Left lobe of liver (tissue), 2 donors: ENCODE data around the gene HS3ST3B1. TPM values are rescaled to one million over a fixed set of nuclear protein-coding genes. Genes with fewer than 3 reads are reported as not detected.

Experiments used
- ATAC-seq: fragments of 200-7000 bp; cut with Tn5 transposase; one replicate; pipeline ENCODE4 v1.9.1; 2020; ENCODE audit warnings: mild to moderate bottlenecking, moderate library complexity
- DNase-seq: peaks from one replicate; pipeline ENCODE4 v3.0.0-alpha.2; 2020; ENCODE audit warnings: low spot score
- total RNA-seq: library from RNA; stranded (reverse); gene quantifications from one replicate; pipeline ENCODE4 v1.2.1, GENCODE V29; 2021
- donor health status: DM: no; HTN: no; CAD: no; lungs with moderate emphysema.
- donor health status: DM: no; HTN: yes; CAD: no.

The HS3ST3B1 gene
- total RNA-seq, 1 donor from 2014 or later = 39.8 TPM

DNA sequence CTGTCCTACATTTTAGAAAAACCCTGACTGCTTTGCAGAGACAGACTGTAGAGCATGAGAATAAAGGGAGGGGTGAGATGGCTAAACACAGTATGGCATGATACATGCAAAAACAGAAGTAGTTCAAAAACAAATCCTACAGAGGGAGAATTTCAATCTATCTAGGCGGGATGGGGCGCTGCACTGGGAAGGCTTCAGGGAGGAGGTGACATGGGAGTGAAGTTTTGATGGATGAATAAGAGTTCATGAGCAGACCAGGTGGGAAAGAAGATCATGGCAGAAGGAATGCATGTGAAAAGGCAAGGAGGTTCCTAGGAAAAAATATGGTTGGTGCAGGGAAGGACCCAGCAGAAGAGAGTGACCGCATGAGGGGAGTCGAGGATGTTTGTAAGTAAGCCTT is 19.2 kb downstream of the HS3ST3B1 start:
- ATAC-seq = no peak
- no peak for DNase-seq

DNA sequence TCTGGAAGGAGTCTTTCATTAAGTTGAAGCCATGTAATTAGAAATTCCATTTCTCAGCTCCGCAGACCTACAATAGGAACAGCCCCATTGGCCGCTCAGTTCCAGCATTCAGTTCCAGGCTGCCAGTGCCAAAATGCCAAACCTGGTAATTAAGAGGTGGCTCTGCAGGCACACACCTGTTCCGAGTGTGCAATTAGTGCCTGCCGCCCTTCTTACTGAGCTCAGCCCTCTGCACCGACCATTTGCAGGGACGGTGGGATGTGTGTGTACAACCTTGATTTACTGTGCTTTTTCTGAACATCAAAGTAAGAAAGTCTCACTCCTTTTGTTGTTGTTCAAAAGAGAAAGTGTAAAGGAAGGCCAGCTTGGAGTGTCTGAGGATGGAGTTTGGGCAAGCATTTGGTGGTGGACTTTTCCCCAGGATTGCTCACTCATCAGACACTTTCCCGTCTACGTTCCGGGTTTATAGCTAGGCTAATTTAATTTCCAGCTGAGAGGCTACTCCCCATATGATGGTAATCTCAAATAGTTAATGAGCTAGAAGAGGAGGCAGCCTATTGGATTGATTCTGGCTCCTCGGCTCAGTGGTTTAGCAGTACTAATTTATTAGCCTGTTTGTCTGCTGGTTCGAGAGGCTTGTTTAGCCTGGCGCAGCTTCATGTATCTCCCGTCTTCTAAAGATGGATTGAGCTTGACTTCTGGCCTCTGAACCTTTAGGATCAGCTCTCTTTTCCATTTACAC is 20.0 kb downstream of the HS3ST3B1 start:
- ATAC-seq (peak; percentile 20), DNase-seq (peak; percentile 36)

DNA sequence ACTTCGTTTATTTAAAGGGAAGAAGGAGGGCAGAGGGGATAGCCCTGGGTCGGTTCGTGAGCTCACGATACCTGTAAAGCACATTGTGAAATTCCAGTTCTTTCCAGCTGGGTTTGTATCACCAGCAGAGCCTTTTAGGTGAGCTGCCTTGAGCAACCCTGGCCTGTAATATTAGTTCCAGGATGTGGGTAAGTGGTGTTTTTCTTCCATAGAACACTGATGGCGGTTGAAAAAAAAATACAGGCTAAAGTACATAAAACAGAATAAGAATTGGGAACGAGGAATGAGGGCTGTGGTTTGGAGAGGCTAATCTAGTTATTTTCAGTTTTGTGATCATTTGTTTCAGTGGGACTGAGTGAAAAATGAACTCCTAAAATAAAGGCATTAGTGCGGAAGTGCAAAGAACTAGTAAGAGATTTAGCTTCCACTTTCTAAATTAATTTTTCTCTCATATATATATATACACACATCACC is 20.6 kb downstream of the HS3ST3B1 start:
- DNase-seq (peak; percentile 45), ATAC-seq (peak; percentile 68)

DNA sequence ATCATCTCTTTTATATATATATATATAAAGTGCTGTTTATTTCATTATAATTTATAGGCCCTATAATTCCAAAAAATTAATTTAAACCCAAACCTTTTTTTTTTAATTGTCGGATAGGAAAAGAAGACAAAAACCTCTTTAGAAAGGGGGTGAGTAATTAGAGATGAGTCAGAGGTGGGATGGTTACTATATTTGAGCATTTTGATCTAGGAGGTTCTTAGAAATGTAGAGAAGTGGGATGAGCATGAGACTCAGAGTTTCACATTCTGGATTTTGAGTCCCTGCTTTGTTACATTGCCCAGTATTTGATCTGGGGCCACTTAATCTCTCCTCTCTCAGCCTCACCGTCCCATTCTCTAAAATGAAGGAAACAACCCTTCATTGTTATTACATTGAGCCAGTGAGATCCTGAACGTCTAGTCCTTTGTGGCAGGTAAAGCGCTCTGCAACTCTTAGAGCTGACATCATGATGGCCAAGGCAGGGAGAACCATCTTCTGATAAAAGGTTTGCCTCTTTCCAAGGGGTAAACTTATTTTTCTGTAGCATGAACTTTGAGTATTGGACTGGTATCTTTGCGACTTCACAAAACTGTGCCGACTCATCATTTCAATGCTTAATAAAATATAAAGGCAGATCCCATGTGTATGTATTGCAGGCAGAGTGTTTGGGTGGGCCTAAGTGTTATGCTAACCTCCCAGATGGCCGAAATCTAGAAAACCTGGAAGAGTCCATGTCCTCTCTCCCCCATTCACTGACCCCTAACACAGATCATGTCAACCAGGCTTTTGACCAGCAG is 21.3 kb downstream of the HS3ST3B1 start:
- no peak for DNase-seq

DNA sequence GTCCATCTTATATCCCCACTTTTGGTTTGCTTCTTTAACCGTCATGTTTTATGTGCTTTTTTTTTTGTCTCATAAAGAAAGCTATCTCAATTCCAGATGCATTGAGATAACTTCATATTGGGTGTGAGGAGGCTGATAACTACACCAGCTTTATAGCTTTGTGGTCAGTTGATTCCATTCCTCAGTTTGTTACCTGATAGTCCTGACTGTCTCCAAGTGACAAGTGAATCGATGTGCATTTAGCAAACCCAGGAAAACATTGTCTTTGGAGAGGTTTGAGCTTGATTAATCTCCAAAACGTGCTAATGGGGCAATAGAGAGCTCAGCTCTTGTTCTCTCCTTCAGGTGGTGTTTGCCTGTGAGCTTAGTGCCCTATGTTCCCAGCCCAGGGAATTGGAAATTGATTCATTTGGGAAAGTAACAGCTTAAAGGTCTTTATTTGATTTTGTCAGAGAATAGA is 22.7 kb downstream of the HS3ST3B1 start:
- ATAC-seq = no peak
- DNase-seq = no peak

More for the DNA sequence above, 21.3 kb downstream of the HS3ST3B1 start:
- no peak for ATAC-seq

DNA sequence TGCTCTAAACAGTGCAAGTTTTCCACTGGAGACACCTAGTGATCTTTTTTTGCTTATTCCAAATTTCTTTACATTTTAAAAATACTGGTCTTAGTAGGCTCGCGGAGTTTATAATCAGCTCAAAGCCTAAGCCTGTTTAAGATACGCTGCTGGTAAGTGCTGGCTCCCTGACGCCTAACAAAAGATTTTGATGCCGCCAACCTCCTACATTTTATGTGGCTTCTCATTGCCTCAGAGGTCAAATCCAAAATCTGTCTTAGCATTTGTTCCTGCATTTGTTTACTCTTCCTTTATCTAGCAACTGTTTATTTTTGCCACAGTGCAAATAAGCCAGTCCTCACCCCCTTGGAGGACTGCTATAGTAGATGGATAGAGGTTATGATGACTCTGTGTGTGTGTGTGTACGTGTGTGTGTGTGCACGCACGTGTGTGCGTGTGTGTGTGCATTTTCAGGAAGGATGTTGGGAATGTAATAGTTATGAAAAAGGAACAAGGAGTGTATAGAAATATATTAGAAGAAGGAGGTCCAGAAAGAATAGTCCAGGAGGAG is 24.8 kb downstream of the HS3ST3B1 start:
- ATAC-seq (peak; percentile 73), DNase-seq (no peak)

DNA sequence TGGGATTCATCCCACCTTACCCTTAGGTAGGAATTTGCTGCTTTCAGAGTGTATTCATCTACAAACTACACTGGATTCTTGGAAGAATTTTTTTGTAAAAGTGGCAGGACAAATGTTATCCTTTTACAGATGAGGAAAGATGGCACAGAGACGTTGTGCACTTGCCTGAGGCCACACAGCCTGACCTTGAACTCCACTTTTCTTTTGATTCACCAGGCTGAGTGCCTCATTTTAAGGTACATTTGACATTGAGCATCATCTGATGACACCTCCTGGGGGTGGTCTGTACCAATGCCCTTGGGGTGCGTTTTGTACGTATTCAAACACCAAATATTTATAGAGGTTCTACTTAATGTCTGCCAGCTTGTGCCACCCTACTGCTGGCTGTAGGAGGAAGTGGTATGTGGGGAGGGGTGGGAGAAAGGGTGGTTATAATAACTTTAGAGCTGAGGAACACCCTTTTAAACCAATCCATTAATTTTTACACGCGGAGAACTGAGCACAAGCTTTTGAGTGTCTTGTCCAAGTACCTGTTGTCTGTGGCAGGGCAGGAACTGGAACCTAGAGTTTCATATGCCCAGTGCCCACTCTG is 29.1 kb downstream of the HS3ST3B1 start:
- ATAC-seq = no peak

DNA sequence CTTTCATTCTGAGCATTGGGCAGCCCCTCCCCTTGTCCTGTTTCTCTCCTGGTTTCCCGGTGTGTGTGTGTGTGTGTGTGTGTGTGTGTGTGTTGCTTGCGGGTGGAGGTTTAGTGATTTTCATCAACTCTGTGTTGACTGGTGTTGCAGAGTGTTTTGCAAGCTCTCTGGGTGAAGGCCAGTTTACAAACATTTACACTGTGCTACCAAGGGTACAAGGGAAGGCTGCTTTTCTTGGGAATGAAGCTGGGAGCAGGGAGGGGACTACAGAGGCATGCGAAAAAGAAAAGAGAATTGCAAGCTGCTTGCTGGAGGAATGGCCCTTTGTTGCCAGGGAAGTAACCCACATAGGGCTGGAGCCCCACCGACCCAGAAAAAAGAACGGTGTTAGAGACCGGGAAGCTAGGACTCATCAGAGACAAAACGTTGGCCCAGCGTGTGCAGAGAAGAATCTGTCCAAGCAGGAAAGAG is 29.6 kb downstream of the HS3ST3B1 start:
- DNase-seq = peak; percentile 62
- ATAC-seq = peak; percentile 75

More for the DNA sequence above, 29.1 kb downstream of the HS3ST3B1 start:
- no peak for DNase-seq

DNA sequence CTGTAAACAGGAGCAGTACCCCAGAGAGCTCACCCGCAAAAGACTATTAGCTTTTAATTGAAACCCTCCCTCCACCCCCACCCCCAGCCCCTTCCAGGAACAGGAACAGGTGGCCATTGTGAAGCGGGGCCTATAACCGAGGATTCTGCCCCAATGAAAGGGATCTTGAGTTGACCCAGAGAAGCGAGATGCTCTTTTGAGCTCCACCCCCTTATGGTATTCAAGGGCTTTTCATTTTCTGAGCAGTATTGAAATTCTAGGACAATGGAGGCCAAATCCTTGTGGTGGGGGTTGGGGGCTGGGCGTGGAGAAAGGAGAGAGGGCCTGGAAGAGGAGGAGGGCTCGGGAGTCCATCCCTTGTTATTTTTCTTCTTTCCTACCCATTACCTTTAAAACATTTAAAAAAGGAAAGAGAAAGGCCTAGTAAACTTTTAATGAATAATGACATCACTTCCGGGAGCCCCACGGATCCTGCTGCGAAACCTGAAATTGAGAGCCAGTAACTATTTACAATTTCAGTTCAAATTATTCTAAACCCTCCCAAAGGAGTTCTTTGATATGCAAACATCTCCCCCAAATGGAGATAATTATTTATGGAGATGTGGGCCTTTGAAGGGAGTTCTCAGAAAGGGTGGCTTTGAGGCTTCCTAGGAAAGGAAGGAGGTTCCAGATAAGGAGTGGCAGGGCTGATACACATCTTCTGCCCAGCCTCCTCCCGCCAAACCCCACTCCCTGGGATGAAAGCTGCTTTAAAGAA is 30.5 kb downstream of the HS3ST3B1 start:
- ATAC-seq = no peak
- no peak for DNase-seq

DNA sequence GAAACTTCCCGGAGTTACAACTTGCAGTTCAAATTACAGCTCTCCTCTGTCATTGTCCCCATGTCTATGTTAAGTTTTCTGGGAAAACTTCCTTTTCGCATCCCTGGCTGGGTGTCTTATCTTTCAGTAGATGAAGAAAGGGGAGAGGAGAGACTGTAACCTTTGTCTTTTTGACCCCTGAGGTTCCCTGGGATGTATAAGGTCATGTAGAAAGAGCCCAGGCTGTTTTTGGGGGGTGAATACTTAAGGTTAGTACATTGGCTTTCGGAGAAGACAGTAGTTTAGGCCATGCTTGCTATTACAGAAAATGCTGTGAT is 31.1 kb downstream of the HS3ST3B1 start:
- ATAC-seq (no peak), DNase-seq (no peak)

DNA sequence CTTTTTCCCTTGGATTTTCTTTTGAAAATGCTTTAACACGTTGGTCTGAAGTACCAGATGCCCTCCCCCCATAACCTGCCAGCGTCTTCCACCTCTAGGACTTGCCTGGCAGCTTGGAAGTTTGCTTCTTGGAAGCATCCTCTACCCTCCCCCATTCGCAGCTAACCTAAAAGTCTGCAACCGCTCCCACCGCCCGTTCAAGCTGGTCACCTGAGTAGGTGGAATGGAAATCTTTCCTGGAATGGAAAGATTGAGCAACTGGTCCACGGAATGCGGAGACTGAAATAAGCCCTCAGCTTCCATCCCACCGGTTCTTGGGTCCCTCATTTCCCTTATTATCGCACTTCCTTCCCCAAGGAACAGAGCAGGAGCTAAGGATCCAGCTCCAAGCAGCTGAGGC is 31.4 kb downstream of the HS3ST3B1 start:
- DNase-seq (no peak), ATAC-seq (no peak)

DNA sequence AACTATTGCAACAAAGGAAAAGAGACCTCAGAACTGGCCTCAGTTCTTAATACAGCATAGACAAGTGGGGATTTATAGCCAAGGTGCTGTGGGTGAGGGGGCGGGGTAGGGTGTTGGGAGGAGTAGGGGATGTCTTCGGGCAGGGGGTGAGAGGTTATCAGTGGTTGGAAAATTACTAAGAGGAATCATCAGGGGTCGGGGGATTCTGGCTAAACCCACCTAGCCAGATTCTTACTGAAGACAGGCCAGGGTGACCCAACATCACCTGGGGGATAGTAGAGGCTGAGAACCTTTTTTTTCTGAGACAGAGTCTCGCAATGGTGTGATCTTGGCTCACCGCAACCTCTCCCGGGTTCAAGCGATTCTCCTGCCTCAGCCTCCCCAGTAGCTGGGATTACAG is 32.6 kb downstream of the HS3ST3B1 start:
- ATAC-seq = no peak

DNA sequence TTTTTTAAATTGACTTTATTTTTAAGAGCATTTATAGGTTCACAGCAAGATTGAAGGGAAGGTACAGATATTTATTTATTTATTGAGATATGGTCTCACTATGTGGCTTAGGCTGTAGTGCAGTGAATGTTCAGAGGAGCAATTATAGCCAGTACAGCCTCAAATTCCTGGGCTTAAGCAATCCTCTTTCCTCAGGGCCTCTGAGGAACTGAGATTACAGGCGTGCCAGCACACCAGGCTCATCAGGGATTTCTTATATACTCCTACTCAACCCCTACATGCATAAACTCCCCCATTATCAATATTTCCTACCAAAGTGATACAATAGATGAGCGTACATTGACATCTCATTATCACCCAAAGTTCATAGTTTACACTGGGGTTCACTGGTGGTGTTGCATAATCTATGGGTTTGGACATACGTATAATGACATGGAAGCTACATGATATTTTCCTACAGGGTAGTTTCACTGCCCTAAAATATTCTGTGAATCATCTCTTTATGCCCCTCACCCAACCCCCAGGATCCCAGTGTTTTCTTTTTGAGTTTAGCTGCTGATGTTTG is 33.5 kb downstream of the HS3ST3B1 start:
- DNase-seq (no peak), ATAC-seq (no peak)

More for the DNA sequence above, 32.6 kb downstream of the HS3ST3B1 start:
- DNase-seq = no peak

DNA sequence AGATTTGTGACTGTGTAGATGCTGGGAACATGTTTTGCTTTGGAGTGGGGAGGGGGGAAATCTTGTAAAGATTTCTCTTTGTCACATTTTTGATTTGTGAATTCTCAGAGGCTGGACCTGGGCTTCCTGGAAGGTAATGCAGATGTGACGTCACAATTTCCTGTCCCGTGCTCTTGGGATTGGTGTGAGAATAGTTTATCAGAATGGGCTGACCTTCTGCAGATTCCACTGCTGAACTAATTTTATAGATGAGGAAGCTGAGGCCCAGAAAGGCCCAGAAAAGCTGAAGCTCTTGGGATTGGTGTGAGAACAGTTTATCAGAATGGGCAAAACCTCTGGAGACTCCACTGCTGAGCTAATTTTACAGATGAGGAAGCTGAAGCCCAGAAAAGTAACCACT is 34.0 kb downstream of the HS3ST3B1 start:
- DNase-seq (no peak), ATAC-seq (no peak)

DNA sequence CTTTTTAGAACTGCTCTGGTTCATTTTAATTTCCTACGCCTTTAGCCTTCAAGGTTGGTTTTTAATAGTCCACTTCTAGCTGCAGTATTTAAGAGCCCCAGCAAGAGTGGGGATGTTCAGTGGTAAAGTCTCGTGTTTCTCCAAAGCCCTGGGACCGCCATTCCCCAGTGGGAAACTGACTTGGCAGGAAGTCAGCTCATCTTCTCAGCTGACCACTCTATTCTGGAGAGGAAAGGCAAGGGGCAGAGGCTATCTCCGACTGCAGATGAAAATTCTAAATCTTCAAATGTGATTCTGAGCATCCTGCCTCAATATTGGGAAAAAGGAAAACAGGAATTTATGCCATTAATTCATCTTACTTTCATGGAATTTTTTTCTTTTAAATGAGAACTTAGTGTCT is 35.5 kb downstream of the HS3ST3B1 start:
- ATAC-seq = no peak
- no peak for DNase-seq

DNA sequence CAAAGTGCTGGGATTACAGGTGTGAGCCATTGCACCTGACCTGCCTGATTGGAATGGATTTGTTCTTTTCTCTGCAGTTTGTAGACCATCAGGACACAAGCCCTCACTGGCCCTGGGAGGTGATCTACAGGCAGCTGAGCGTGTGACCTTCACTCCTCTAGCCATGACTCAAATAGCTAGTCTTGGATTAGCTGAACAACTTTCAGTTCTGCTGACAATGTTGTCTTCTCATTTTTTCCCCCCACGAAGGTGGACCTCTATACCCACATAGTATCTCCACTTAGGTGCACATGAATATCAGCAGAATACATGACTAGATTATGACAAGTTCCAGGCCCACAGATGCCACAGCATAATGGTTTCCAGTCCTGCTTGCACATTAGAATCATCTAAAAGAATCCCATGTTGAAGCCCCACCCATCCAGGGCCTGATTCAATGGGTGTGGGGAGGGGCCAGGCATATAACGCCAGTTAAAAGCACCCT is 36.8 kb downstream of the HS3ST3B1 start:
- ATAC-seq (no peak), DNase-seq (no peak)

DNA sequence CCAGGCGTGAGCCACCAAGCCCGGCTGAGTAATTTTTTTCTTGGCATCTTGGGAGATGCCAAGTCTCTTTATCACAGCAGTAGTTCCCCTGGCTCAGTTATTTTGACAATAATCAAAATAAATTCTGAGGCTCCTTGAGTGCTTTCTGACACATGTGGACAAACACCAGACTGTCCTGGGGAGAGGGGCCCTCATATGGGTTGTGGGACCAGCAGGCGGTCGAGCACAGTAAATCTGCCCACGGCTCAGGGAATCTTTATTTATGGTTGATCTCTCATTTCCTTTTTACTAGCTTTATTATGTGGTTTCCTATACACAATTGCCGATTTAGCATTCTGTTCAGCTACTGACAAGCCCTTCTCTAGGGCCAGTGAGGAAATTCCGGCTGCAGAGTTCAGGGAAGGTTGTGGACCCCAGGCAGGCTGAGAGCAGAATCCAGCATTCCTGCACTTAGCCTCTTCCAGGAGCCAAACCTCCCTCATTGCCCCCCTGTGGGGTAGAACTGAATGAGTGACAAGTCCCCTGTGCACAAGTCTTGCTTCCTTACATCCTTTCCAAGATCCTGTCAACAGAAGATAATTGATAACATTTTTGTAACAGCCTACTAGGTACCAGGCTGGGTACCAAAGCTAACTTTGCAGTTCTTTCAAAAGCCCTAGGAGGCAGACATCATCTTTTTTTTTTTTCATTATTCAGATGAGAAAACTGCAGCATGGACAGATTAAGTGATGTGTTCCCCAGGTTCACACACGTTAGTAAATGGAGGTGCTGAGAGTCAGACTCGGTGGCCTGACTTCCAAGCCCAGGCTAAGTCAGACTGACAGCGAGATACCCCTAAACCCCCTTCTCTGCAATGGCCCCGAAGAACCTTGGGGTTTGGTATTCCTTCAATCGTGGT is 40.2 kb downstream of the HS3ST3B1 start:
- DNase-seq = no peak
- ATAC-seq = peak; percentile 16

DNA sequence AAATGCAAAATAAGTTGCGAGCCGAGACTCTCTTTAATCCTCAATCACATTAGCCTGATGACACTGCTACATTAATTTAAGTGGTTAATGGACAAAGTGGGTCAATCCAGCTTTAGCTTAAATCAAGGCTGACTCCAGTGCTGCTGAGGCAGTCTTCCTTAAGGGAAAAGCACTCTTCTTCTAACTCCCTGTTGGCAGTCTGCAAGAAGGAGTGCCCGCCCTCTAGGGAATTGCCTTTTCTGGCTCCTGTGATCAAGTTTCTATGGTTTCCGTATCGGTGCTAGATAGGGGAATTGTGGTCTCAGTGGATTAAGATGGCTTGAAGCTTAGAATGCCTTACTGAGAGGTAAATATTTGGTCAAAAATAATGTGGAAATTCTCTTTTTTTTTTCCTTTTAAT is 41.0 kb downstream of the HS3ST3B1 start:
- ATAC-seq = no peak
- no peak for DNase-seq

DNA sequence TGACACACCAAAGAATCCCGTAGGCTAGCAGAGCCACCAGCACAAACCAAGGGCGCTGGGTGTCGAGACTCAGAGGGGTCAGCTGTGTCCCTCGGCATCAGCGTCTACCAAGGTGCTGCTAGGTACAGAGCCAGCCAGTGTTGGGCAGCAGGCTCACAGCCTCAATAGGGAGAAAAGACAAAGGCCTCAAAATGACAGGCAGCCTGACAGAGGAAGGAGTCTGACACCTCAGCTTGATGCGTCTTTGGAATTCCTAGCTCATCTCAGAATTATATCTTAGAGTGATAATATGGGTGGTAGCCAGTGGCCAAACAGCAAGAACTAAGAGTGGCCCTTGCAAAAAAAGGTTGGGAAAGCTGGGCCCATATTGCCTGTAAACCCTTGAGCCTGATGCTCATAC is 45.9 kb downstream of the HS3ST3B1 start:
- no peak for ATAC-seq
- DNase-seq = no peak
